ENCODE results near the gene INTS6.

The INTS6 gene

DNA sequence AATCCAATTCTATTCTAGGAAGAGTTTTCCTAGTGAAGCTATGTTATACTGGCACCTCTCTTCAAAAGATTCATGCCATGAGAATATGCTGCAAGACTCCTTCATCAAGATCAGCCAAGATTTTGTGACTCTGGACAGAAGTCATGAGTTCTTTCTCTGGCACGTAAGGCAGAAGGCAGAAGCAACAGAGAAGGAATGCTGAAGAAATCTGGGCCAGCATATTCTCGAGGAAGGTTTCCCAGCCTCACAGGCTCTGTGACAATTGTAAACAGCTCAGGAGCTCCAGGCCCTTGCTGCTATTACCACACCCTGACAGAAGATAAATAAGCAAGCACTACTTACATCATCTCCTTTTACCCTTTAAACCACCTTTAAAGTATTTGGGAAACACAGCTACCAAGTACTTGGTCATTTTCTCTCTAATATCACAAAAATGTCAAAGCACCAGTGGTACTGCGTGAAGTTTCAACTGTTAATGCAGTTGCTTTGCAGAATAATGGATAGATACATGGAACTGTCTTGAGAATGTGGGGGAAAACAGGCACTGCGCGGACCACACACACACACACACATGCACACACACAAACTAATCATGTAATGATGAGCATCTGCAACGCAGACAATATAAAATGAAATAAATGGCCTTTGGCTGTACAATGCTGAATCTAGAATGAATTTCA is 55.4 kb downstream of the INTS6 start:
- no peak for DNase-seq

DNA sequence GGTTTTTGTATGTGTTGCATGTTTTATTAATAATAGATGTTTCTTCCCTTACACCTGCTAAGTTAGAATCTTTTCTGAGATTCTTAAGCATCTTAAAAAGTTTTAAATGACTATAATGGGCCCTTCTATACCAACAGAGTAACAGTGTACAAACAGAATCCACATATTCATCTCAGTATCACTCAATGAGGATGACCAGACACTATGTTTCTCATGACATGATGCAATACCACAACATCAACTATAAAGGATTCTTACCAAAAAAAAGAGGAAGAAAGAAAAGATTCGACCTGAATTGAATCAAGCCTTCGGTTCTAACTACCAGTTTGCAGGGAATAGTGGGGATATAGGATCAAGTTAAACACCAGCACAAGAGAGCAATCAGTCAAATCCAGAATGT is 56.5 kb downstream of the INTS6 start:
- DNase-seq: no peak

GRCh38 chr13:51394724-51395123 is 58.1 kb downstream of the INTS6 start:
- DNase-seq: no peak

- no peak for DNase-seq
Observed at GRCh38 chr13:51385114-51385513, 67.7 kb downstream of the INTS6 start.

DNA sequence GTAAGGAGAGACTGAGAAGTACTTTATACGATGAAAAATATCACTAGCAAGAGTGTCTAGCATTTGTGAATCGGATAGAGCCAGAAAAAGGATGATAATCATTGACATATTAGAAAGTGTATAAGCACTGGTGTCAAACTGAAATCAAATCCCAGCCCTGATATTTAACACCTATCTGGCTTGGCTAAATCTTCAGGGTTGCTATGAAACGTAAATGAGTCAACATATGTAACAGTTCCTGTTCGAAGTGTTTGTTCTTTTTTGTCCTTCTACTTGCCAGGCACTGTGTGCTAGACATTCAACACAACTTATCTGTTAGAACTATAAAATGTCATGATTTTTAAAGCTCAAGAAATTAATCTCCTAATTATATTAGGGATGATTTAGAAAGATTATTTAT is 72.6 kb downstream of the INTS6 start:
- DNase-seq: no peak

GRCh38 chr13:51373451-51373850 is 79.4 kb downstream of the INTS6 start:
- no peak for DNase-seq

GRCh38 chr13:51371768-51372399 is 81.0 kb downstream of the INTS6 start:
- DNase-seq: no peak

DNA sequence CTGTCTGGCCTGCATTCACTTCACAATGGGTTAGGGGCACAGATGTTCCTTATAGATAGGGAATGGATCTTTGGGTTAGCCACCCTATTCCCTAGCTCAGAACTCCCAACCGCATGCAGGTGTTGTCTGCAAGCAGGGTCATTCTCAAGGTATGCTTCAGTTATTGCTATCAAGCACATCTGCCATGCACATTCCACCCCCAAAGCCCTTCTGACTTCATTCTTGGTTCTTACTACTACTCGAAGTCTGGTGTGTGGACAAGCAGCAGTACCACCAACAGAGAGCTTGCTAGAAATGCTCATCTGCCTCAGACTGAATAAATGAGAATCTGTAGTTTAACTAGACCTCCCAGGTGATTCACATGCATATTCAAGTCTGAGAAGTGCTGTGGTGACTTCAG is 82.0 kb downstream of the INTS6 start:
- no peak for DNase-seq

DNA sequence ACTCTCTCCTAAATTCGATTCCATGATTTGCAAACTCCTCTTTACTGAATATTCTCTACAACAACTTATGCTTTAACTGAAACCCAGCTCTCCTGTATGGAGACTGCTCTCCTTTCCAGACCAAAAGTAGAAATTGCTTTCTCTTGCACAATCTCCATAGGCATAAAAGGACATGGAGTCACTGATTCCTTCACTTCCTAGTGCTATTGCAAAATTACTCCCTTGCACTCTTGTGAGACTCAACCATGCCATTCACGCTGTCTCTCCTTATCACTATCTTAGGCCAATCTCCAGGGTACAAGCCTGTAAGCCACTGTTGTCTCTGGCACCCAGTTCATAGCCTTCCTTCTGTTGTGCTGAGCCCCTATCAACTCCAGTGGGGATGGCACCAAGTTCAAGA is 82.7 kb downstream of the INTS6 start:
- no peak for DNase-seq

DNA sequence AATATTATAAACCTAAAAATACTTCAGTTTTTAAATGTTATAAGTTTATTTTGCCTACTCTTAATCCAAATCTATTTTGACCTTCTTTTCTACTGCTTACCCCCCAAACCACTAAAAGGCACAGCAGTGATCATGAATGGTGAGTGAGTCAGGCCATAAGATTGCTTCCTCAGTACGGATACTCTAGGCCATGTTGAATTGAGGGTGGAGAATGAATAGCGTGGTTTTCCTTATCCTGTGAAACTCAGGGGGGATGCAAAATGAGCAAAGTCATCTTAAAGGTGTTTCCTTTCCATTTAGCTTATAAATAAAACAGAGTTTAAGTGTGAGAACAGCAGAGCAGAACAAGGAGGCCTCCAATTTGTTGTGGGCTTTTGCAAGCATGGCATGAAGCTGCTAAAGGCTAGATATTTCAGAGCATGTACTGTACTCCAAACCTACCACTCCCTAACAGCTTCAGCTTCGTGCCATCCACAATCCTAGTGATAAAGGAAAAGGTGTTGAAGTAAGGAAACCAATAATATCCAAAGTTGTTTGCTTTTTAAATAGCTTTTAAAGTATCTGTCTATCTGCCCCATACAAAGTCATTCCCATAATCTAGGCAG is 88.3 kb downstream of the INTS6 start:
- DNase-seq: no peak

DNA sequence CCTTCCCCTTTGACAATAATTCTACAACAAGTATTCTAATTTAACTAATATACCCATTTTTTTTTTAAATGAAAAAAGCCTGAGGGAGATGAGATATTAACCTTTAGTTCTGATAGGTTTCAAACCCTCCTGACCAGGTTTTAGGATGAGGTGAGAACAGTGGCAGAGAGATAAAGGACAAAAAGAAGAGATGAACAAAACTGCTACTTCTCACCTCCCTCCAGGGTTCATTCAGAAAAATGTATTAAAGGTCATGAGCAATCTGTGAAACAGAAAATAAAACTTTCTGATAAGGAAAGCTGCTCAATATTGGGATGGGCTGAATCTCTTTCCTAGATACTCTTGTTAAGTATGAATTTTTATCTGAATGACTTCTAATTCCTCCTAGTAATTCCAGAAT is 89.2 kb downstream of the INTS6 start:
- no peak for DNase-seq

- DNase-seq: no peak
Observed at GRCh38 chr13:51361106-51361505, 91.7 kb downstream of the INTS6 start.

- no peak for DNase-seq
Observed at GRCh38 chr13:51360489-51360888, 92.3 kb downstream of the INTS6 start.

DNA sequence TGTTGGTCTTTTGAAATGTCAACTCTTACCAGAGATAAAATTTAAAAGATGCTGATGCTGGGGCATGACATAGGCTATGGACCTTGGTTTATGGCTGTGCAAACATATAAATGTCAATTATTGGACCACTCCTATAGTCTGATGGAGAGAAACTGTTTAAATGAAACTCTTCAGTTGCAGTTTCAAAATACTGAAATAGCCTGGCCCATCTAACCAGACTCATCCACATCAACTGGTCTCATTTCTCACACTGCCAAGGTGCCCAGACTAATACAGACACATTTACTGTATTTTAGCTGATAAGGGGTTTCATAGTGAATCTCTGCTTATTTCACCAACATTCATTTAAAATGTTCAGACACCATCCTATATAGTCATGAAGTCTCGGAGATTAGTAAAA is 93.5 kb downstream of the INTS6 start:
- DNase-seq: no peak

GRCh38 chr13:51357928-51358595 is 94.8 kb downstream of the INTS6 start:
- no peak for DNase-seq

DNA sequence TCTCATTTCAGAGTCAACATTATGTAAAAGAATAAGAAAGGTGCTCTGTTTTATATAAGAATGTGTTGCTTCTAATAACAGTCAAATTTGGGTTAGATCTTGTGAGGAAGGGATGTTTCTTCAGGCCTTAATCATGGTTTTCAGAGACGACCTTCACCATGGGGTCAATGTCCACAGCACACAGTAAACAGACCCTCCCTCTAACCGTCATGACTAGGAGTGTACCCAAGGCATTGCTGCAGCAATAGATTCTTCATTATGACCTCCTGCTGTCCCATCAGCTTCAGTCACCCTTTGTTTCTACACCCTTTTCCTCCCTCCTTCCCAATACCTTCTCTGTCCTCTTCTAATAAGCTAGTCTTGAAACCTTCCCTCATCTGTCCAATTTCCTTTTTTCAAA is 97.6 kb downstream of the INTS6 start:
- DNase-seq: no peak

DNA sequence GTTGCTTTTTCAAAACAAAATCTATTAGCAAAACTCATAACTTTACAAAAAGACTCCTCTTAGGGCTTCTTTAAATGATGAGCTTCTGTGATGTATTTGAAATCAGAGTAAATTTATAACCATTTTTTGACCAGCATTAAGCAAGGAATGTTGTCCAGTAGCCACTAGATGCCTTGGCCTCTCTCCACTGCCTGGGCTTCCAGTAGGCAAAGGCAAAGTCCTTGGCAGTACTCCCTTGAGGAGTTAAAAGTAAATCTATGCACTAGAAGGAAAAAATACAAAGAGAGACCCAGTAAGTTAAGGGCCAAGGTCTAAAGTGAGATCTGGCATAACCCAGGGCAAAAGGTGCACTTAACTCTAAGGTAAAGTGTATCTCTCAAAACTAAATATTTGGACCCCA is 103.8 kb downstream of the INTS6 start:
- no peak for DNase-seq

GRCh38 chr13:51348069-51348967 is 104.5 kb downstream of the INTS6 start:
- DNase-seq: no peak

DNA sequence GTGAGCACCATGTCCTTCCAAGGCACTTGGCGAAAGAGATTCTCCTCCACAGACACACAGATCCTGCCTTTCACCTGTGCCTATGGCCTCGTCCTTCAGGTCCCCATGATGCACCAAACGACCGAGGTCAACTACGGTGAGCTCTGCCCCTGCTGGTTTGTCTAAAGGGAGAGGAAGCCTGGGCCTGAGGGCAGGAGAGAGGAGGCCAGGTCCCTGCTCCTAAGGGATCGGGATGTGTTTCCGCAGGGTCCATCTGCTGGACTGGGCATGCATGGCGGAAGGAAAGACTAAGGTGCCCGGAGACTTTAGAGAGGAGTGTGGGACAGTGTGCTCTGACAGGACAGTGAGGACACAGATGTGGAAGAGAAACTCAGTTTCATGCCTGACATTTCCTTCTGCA is 105.7 kb downstream of the INTS6 start:
- DNase-seq: no peak

DNA sequence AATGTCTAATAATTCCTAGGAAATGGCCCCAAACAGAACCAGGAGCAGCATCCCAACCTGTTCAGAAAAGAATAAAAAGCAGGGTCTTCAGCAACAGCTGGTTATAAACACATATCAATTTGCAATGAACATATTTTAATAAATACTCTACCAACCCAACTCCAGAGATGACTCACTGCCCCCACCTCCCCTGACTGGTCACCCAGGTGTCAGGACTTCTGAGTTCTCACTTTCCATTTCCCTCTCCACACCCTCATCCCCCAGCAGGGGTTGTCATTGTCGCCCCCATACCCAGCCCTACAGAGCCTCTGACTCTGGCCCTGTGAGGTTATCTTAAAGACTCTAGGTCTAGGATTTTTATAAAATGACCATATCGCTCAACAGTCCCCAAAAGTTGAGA is 106.4 kb downstream of the INTS6 start:
- no peak for DNase-seq

GRCh38 chr13:51343475-51343874 is 109.4 kb downstream of the INTS6 start:
- DNase-seq: no peak

GRCh38 chr13:51342706-51343105 is 110.1 kb downstream of the INTS6 start:
- DNase-seq: no peak

DNA sequence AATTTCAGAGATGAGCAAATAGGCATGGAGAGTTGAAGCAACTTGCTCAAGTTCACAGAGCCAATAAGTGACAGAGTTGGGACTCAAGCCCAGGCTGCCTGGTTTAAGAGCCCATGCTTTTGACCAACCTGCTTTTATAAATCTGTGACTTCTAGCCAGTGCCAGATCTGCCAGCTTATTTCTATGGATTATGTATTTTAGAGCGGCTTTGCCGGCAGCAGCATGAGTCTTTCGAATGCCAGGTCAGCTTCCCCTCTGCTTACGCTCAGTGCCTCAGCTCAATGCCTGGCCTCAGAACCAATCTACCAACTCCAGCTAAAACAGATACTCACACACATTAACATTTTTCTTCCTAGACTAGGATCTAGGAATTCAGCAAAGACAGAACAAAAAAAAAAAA is 111.0 kb downstream of the INTS6 start:
- DNase-seq: no peak
